ENCODE measurements around the gene SPOCD1.

DNA sequence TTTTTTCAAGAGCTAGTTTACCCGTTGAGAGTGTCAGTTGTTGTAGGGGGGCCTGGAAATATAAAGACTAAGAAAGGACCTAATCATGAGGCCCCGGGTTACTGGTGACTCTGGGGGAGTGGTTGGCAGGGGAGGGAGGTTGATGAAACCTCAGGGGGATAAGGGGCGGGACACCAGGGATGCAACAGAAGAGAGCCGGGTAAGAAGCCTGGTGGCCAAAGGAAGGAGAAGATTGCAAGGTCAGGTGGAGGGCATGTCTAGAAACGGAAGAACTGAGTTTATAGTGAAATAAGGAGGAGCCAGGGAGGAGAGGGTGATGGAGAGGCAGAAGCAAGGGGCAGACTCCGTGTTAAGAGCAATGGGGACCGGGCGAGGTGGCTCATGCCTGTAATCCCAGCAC is 12.5 kb upstream of the SPOCD1 start:
- TF ChIP-seq, protein P1, sequence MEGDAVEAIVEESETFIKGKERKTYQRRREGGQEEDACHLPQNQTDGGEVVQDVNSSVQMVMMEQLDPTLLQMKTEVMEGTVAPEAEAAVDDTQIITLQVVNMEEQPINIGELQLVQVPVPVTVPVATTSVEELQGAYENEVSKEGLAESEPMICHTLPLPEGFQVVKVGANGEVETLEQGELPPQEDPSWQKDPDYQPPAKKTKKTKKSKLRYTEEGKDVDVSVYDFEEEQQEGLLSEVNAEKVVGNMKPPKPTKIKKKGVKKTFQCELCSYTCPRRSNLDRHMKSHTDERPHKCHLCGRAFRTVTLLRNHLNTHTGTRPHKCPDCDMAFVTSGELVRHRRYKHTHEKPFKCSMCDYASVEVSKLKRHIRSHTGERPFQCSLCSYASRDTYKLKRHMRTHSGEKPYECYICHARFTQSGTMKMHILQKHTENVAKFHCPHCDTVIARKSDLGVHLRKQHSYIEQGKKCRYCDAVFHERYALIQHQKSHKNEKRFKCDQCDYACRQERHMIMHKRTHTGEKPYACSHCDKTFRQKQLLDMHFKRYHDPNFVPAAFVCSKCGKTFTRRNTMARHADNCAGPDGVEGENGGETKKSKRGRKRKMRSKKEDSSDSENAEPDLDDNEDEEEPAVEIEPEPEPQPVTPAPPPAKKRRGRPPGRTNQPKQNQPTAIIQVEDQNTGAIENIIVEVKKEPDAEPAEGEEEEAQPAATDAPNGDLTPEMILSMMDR (conservative IDR thresholded peaks at IDR 0.05; ENCODE audit: low read length) = no peak
- TF ChIP-seq EZH2phosphoT487 (IDR thresholded peaks at IDR 0.05; ENCODE audit: borderline replicate concordance) = no peak
